GM19035 (cell line): Measurements from ENCODE around the gene ADCY3.
A peak's percentile ranks its signal among the peaks of the same experiment; 100 is the strongest.

Experiments used
- ATAC-seq: cut with Tn5 transposase; IDR thresholded peaks from one replicate; pipeline ENCODE4 v1.9.1; 2021; ENCODE audit not compliant: unreplicated experiment

ADCY3 gene

DNA sequence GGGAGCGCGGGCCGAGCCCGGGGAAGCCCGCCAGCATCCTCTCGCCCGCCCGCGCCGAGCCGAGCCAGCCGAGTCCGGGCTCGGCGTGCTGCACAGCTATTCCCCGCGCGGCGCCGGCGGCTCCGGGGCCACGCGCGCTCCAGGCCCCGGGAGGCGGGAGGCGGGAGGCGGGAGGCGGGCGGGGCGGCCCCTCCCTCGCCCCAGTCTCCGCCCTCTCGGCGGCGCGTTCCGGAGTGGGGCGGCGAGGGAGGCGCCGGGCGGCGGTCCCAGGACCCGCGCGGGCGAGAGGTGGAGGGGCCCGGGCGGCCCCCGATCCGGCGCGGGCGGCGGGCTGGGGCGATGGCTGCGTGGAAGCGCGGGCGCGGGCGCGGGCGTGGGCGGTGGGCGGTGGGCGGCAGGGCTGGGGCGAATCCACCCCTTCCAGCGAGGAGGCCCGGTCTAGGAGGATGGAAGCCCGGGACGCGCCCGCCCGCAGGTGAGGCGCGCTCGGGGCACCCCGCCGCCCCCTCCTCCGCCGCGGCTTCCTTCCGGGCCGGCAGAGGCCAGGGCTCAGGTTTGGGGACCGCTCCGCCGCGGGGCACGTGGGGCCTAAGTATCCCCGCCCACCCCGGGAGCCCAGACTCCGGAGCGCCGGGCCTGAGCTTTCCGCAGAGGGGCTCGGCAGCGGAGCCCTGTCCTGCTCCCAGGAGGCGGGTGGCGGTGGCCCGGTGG lies at the start of gene ADCY3:
Gene ADCY3 (minus strand): TSS at position 140 of the 711 bp plus-strand sequence. CDS start 1,250 bp downstream, outside the sequence.
- ATAC-seq = peak; percentile 53

DNA sequence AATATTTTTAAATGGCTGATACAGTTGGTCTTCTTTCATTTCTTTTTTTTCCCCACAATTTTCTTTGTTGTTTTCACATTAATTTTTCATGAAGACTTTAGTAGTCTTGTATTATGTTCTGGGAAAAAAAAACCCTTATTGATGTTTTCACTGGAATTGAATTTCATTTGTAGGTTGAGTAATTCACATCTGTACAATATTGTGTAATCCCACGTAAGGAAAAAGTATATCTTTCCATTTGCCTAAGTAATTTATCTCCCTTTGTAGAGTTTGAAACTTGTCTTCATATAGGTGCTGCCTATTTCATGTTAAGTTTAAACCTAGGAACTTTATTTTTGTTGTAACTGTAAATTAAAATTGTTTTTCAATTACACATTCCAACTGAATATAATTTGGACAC lies 49.7 kb upstream of the ADCY3 start:
- ATAC-seq = no peak

DNA sequence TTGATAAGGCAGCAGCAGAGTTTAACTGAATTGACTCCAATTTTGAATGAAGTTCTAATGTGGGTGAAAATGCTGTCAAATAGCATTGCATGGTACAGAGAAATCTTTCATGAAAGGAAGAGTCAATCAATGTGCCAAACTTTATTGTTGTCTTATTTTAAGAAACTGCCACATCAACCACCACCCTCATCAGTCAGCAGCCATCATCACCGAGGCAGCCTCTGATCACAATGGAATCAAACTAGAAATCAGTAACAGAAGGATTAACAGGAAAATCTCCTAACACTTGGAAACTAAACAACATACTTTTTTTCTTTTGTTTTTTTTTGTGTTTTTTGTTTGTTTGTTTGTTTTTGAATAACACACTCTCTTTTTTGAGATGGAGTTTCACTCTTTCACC lies 41.9 kb upstream of the ADCY3 start:
- ATAC-seq = no peak

DNA sequence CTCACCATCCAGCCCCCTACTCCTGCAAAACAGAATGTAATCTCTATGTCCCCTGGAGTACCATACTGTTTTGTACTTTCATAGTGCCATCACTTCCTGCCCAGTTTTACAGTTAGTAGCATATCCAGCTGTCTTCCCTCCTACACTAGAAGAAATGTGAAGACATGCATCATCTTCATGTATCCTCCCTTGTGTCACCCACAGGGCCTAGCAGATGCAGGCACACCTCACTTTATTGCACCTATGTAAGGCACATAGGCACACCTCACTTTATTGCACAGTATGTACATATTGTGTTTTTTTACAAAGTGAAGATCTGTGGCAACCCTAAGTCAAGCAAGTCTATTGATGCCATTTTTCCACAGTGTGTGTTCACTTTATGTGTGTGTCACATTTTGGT lies 39.7 kb upstream of the ADCY3 start:
- no peak for ATAC-seq

DNA sequence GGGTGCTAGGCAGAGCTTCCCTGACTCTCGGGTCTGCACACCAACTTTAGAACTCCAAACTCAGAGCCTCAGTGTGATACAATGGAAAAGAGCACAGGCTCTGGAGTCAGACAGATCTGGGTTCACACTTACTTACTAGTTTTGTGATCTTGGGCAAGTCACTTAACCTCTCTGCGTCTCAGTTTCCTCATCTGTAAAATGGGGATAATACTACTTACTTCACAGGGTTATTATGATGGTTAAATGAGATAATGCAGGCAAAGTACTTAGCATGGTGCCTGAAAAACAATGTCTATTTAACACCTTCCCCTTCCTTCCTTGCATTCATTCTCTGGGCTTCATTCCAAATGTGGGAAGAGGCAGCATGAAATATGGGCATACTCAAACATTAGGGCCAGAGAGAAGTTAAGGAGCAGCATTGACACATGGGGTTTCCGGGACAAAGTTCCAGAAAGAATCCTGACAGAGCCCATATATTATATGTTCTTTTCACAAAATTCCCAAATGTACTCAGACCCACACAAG lies 38.4 kb upstream of the ADCY3 start:
- ATAC-seq = no peak

DNA sequence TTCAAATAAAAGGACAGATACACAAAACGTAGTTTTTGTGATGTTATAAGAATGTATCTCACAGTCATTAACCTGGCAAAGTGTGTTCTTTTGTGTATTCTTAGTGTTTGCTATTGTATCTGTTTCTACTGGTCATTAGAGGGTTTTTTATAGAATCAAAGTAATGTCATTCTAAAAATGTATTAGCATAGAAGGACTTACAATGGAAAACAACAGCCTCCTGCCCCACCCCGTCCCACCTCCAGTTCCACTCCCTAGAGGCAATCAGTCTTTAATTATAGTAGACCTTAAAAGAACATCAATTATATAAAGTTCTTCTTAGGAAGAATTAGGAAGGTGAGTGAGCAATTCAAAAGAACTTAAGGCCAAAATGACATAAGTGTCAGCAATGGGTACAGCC lies 37.9 kb upstream of the ADCY3 start:
- ATAC-seq = no peak

DNA sequence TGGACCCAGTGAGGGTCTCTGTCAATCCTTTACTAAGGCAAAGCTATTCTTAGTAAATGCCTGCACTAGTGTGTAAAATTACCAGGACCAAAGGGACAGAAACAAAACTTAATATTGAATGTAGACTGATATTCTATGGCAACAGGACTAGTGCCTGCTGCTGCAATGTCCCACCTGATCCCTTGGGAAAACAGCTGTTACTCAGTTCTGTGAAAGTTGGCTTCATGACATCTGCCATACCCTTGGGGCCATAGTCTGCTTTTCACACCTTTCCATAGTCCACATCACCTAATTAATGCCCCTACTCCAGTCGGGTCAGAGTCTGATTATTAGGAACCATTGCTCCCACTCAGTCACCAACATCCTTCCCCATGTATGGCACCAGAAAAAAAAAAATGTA lies 37.2 kb upstream of the ADCY3 start:
- ATAC-seq = no peak

DNA sequence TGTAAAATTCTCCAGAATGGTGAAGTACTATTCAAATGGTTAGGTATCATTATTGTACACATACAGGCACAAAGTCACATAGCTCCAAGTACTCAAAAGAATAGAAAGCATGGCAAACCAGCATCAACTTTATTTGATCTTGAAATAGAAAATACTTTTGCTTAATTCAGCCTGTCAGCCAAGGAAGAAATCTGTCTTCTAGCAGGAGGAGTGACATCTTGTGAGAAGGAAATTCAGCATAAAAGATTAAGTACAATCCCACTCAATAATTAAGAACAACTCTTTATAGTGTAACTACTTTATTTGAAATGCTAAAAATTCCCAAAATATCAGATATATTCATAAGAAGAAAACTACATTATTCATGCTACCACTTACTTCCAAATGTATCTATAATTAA lies 35.9 kb upstream of the ADCY3 start:
- ATAC-seq = no peak

DNA sequence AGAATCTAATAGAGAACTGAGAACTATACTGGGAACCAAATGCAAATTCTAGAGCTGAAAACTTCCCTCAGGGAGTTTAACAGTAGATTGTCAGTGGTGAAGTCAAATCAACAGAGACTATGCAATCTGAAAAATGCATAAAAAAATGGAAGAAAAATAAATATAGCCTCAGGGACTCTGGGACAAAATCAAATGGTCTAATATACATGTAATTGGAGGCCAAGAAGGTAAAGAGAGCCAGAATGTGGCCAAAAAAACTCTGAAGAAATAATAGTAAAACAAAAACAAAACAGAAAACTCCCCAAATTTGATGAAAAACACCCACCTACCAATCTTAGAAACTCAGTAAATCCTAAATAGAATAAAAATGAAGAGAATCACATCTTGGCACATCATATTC lies 35.2 kb upstream of the ADCY3 start:
- no peak for ATAC-seq

DNA sequence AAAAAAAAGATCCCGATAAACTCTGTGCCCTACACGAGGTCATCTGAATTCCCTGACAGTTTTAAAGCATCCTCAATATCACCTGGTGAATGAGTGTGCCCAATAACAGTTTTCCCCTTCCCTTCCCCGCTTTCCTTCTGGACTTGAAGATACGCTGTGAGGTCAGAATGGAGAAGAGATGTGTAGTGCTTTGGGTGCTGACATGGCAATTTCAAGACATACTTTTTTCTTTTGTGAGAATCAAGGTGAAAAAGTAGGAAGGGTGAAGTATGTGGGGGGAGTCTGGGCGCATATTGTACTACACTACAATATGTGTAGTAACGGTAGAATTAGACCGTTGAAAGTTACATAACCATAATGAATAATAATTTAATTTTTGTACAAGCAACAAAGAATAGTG lies 30.1 kb upstream of the ADCY3 start:
- no peak for ATAC-seq

DNA sequence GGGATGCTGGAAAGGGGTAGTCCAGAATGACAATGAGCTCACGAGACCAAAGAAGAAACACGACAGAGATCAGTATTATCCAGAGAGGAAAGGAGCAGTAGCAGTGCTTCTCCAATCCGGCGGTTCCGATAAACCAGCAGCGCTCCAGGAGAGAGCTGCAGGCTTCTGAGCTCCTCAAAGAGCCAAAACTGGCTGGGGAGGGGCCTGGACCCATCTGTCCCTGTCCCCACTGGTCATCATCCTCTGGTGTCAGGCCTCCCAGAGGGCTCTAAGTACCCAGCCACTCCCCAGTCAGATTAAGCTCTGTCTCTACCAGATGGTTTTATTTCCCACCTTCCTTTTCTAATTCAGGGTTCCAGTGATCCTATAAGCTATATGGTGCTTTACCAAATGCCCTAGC lies 28.5 kb upstream of the ADCY3 start:
- no peak for ATAC-seq

DNA sequence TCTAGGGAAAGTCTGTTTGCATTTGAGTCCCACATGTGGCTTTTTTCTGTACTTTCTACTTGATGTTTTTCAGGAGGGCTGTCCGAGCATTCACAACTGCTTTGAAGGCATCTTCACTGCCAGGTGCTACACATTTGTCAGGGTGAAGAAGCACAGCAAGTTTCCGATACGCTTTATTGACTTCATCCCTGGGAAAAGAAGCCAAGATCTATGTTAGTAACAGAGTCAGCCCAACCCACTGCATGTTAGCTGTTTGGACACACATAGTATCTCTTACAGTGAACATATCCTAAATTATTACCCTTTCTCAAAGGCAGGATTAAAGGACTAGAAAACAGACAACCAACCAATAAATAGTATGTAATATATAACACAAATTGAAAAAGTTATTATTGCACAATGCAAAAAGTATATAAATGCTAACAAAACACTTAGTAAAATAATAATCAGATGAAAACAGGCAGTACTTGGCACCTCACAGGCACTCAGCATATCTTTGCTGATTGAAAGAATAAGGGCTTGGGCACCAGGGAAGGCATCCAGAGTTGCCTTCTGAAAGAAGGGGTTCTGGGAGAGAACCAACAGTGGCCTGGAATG lies 27.6 kb upstream of the ADCY3 start:
- no peak for ATAC-seq

DNA sequence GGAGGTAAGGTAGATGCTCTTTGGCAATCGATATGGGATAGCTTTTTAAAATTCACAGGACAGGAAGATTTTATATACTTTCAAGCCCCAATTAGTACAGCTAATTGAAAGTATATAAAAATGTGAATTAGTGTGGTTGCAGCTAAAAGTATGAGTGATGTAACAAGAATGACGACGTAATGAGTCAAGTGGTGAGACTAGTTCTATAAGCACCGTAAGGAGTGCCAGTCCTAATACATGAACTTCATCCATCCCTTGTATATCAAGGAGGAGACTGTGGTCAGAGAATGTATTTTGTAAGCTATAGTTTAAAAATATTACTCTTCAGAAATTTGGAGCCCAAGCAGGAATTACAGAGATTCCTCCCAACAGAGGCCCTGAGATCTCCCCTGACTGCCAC lies 25.9 kb upstream of the ADCY3 start:
- ATAC-seq = no peak

DNA sequence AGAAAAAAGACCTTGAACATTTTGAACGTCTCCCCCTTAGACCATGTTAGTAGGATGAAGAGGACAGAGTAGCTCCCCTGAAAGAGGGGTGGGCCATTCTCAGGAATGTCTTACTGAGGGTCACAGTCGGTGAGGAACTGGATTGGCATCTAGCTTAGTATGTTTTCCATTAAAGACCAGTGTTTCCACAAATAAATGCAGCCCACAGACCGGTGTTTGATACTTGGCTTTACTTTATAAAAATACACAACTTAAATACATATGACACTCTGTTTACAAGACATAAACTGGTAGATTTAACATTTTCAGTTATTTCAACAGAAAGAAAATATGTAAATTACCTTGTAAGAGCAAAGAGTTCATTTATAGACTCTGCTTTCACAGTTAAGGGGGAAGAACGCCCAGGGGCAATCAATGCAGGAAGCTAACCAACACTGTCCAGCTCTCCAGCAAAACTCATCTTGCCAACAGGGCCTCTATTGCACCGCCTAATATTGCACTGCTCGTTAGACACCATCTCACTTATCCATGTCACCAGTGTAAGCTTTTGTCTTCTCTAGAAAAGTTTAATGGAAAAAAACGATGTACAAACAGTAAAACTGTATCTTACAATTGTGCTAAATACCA lies 23.5 kb upstream of the ADCY3 start:
- no peak for ATAC-seq

DNA sequence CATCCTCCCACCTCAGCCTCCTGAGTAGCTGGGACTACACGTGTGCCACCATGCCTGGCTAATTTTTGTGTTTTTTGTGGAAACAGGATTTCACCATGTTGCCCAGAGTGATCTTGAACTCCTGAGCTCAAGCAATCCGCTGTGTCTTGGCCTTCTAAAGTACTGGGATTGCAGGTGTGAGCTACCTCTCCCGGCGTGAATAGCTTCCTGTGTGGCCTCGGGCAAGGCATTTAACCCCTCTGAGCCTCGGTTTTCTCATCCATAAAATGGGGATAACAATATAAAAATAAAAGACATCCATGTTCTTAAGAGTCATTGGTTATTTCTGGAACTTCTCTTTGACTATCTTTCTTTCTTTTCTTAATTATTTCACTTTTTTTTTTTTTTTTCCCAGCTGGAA lies 19.3 kb upstream of the ADCY3 start:
- ATAC-seq = no peak

DNA sequence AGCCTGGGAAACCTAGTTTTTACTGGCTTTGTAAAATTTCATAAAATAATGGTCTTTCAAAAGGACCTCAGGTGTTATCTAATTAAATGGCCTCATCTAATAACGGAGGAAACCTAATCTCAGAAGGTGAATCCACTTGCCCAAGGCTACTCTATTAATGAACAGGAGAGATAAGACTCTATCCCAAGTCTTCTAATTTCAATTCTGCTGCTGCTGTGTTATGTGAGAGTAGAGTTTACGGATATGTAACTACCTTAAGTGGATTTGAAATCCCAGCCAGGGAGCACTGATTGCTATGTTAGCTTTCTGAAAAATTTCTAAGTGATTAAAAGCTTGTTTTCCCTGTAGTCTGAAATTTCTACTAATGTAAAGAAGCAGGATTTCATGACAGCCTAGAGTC lies 17.2 kb upstream of the ADCY3 start:
- ATAC-seq = no peak

DNA sequence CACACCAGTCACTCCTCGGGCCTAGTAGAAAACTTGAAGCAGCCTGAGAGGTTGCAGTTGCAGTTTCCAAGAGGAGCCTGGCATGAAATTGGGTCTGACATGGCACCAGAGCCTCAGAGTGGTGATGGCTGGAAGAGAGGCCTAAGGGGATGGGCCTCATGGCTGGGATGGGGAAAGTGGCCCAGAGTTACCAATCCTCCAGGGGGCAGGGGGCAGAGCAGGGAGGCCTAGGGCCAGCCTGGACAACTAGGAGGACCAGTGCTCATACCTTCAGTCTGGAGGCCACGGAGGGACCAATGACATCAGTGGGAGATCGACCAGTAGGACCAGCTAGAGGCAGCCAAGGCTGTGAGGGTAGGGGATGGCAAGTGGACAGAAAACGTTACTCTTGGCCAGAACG lies 15.1 kb upstream of the ADCY3 start:
- no peak for ATAC-seq

DNA sequence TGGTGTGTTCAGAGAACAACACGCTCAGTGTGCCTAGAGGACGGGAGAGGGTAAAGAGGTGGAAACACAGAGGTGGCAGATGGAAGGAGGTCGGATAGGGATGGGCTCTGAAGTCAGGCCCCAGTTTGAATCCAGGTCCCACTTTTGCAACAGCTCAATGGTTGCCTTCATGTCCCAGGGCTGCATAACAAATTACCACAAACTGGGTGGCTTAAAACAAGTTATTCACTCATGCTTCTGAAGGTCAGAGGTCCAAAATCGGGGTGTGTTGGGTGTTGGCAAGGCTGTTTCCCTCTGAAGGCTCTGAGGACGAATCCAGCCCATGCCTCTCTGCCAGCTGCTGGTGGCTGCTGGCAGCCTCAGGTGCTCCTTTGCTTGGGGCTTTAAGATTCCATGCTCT lies 12.7 kb upstream of the ADCY3 start:
- no peak for ATAC-seq

DNA sequence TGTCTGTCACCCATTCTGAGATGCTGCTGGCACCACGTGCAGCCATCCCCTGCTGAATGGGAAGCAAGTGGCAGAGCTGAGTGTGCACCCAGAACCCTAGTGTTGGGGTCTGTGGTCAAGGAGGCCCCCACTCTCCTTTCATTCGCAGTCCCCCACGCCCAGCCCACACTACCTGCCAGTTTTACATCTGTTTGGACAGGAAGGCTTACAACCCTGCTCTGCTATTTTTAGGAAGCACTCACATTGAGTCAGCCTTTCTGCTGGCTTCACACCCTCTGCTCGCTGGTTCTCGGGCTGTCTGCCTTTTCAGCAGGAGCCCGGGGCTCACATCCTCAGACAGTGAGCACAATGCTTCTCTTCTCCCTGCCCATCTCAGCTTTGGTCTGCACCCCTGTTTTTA lies 10.7 kb upstream of the ADCY3 start:
- ATAC-seq = peak; percentile 80

DNA sequence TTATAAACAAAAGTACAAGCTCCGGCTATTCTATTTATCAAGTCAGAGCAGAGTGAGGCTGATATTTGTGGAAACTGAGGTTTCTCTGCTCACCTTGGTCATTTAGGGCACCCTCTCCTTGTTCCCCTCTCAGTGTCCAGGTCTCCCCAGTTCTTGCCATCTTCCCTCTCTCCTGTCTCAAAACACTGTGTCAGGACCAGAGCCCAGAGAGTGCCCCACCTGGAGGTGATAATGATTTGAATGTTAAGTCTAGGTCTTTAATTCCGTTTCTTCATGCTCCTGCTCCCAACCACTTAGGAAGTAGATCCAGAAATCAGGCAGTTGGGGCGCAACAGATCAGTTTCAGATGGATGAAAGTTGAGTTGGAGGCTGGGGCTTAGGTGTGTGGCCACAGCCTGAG lies 9.2 kb upstream of the ADCY3 start:
- ATAC-seq = no peak

DNA sequence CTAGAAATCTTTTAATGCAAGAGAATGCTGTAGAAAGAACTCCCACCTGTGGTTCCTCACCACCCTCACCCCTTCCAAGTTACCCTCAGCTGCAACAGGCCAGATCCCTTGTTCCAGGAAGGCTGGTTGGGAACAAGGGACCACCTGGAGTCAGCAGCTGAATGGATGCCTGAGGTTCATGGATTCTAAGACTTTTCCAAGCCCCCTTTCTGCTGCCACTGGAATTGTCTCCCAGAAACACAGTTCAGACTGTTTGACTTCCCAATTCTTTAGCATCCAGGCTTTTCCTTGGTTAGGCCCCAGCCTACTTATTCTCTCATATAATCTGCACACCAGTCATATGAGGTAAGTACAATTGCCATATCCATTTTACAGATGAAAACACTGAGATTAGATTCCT lies 8.0 kb upstream of the ADCY3 start:
- ATAC-seq = no peak

DNA sequence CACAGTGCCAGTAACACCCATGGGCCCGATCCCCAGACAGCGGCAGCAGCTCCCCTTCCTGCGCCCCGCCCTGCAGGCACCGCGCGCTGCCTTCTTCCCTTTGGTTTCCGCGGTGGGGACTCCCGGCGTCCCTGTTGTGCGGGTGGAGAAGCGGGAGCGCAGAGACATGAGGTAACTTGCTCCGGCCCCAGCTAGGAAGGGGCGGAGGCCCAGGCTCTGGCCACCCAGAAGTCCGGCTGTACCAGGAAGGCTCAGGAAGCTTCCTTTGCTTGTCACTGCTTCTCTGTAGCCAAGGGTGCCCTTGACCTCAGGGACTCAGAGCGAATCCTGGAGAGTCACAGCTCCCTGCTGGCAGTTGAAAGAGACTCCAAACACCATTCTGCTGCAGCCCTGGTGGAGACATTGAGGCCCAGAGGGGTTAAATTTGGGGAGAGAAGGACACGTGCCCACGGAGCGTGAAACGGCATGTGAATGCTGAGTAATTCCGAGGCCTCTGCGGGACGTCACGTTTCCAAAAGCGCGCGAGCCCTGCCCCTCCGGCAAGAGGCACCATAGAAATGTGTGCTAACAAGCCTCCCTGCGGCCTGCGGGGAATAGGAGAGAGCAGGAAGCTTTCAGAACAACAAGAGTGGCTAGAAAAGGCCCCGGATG lies 6.7 kb upstream of the ADCY3 start:
- ATAC-seq = no peak
